NCI-H2227 (cell line): ENCODE measurements around the gene PRIMA1.

Source experiments
- DNase-seq: peaks from one replicate; lab custom pipeline; 2025; ENCODE audit not compliant: unreplicated experiment; lab: John Stamatoyannopoulos, UW

Gene PRIMA1

GRCh38 chr14:93685121-93685895, 103.0 kb downstream of the PRIMA1 start:
- no peak for DNase-seq

- DNase-seq, result peak; percentile 37
Observed at GRCh38 chr14:93683226-93683625, 105.1 kb downstream of the PRIMA1 start.

- no peak for DNase-seq
Observed at GRCh38 chr14:93682459-93682858, 105.8 kb downstream of the PRIMA1 start.

- peak; percentile 84 for DNase-seq
Observed at GRCh38 chr14:93676416-93676958, 111.8 kb downstream of the PRIMA1 start.

- no peak for DNase-seq
Observed at GRCh38 chr14:93675651-93676050, 112.6 kb downstream of the PRIMA1 start.

GRCh38 chr14:93674343-93674742, 113.9 kb downstream of the PRIMA1 start:
- no peak for DNase-seq

GRCh38 chr14:93669632-93670031, 118.7 kb downstream of the PRIMA1 start:
- no peak for DNase-seq
